Measurements from ENCODE around the gene SYNGR2.

DNA sequence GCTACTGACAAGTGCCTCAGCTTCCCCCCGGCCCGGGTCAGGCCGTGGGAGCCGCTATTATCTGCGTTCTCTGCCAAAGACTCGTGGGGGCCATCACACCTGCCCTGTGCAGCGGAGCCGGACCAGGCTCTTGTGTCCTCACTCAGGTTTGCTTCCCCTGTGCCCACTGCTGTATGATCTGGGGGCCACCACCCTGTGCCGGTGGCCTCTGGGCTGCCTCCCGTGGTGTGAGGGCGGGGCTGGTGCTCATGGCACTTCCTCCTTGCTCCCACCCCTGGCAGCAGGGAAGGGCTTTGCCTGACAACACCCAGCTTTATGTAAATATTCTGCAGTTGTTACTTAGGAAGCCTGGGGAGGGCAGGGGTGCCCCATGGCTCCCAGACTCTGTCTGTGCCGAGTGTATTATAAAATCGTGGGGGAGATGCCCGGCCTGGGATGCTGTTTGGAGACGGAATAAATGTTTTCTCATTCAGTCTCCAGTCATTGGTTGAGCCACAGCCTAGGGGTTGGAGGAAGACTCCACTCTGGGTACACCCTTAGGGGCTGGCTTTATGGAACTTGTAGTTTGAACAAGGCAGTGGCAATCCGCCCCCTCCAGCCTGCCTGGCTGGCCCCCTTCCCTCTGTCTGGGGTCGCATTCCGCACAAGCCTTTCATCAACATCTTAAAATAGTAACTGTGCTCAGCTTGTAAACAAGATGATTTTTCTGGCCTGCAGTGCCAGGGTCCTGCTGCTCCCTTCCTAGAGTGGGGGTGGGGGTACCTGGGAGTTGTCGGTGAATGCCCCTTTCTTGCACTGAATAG, 4.1 kb downstream of the SYNGR2 start:
- TF ChIP-seq, protein P1, sequence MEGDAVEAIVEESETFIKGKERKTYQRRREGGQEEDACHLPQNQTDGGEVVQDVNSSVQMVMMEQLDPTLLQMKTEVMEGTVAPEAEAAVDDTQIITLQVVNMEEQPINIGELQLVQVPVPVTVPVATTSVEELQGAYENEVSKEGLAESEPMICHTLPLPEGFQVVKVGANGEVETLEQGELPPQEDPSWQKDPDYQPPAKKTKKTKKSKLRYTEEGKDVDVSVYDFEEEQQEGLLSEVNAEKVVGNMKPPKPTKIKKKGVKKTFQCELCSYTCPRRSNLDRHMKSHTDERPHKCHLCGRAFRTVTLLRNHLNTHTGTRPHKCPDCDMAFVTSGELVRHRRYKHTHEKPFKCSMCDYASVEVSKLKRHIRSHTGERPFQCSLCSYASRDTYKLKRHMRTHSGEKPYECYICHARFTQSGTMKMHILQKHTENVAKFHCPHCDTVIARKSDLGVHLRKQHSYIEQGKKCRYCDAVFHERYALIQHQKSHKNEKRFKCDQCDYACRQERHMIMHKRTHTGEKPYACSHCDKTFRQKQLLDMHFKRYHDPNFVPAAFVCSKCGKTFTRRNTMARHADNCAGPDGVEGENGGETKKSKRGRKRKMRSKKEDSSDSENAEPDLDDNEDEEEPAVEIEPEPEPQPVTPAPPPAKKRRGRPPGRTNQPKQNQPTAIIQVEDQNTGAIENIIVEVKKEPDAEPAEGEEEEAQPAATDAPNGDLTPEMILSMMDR (IDR thresholded peaks at IDR 0.05; ENCODE audit: borderline replicate concordance, extremely low read depth, low read length, poor library complexity, severe bottlenecking), result no peak
- no peak for TF ChIP-seq EZH2 (IDR thresholded peaks at IDR 0.05; ENCODE audit: borderline replicate concordance, low read depth, low read length, severe bottlenecking)
